Measurements from ENCODE around the gene CDR2L. TPM values are rescaled to one million over a fixed set of nuclear protein-coding genes. Genes with fewer than 3 reads are reported as not detected.
"Not testable (repeated sequence)": the region's sequence is repeated elsewhere in the genome, so short reads cannot be mapped to it uniquely, and the experiment has no call there.

Gene CDR2L
- total RNA-seq, 4 donors from 2014 or later: 1.3 to 3.6 (median 2.6) TPM

DNA sequence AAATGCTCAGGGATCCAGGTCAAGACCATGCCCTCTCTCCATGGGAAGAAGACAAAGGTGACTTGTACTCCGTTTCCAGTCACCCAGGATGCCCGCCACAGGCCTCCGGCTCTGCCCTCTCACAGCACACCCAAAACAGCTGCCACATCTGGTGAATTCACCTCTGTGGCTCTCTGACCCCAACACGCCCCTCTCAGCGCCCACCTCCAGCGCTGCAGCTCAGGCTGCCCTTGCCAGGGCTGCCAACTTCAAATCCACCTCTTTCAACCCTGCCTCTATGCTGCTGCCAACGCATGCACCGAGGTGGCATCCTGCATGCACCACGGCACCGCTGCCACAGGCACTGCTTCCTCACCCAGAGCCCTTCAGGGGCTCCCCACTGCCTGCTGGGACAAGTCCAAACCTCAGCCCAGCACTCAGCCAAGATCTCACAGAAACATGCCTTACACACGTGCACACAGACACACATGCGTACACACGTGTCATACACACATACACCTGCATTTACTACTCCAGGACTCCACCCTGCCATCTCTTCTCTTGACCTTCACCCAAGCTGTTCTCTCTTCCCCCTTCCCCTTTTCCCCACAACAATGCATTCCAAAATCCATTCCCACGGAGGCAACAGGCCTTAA lies 22.3 kb upstream of the CDR2L start:
- TF ChIP-seq, protein P1, sequence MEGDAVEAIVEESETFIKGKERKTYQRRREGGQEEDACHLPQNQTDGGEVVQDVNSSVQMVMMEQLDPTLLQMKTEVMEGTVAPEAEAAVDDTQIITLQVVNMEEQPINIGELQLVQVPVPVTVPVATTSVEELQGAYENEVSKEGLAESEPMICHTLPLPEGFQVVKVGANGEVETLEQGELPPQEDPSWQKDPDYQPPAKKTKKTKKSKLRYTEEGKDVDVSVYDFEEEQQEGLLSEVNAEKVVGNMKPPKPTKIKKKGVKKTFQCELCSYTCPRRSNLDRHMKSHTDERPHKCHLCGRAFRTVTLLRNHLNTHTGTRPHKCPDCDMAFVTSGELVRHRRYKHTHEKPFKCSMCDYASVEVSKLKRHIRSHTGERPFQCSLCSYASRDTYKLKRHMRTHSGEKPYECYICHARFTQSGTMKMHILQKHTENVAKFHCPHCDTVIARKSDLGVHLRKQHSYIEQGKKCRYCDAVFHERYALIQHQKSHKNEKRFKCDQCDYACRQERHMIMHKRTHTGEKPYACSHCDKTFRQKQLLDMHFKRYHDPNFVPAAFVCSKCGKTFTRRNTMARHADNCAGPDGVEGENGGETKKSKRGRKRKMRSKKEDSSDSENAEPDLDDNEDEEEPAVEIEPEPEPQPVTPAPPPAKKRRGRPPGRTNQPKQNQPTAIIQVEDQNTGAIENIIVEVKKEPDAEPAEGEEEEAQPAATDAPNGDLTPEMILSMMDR (IDR thresholded peaks at IDR 0.05 in 4 of 5, conservative IDR thresholded peaks at IDR 0.05 in 1 of 5): no peak
- no peak for TF ChIP-seq POLR2A (IDR thresholded peaks at IDR 0.05)
- DNase-seq (no peak), ATAC-seq (no peak)
- in situ Hi-C loops (cut with MboI; ENCODE audit: low sequenced_read_pairs in 4 of 4): loop anchor here in 1 of 4 donors (25.0 kb wide), 1 partner anchor 222 kb away; the partner anchor contains the start of gene SUMO2
- no peaks in the 10 kb centered on the region for H3K27me3 ChIP-seq
- no peak overlapping the region for H3K4me3 ChIP-seq
- no peaks in the 10 kb centered on the region for H3K9me3 ChIP-seq
- intact Hi-C loops (cut with DNase I; ENCODE audit: low total_unique reads): no loop called here
- H3K36me3 ChIP-seq: no peaks in the 10 kb centered on the region
- H3K27ac ChIP-seq: no peak overlapping the region
- no peaks in the 10 kb centered on the region for H3K4me1 ChIP-seq

DNA sequence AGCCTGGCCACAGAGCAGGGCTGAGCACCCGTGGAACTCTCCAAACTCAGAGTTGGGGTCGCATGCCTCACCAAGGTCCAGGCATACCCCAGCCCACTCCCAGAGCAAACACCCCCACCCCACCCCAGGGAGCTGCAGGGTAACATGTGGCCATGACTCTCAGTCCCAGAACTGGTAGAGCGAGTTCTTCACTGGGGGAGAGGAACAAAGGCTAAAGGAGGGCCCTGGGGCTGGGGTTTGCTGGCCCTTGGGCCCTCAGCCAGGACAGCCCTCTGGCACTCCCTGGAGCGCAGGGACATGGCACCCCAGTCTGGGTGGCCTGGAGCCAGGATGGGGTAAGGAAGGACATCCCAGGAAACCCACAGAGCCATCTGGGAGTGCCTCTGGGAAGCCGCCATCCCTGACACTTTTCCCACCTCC lies 19.1 kb upstream of the CDR2L start:
- ATAC-seq (no peak), DNase-seq (no peak)
- intact Hi-C loops (cut with DNase I; ENCODE audit: low total_unique reads) (no loop called here), in situ Hi-C loops (cut with MboI; ENCODE audit: low sequenced_read_pairs in 4 of 4) (loop anchor here in 1 of 4 donors (25.0 kb wide), 1 partner anchor 219 kb away; the partner anchor contains the start of gene SUMO2)
- no peaks in the 10 kb centered on the region for H3K9me3 ChIP-seq
- H3K27ac ChIP-seq: no peak overlapping the region
- H3K4me3 ChIP-seq: no peak overlapping the region
- H3K27me3 ChIP-seq: peaks cover 9 to 22% (median 20%) of the 10 kb centered on the region in 3 donors
- H3K36me3 ChIP-seq: no peaks in the 10 kb centered on the region
- H3K4me1 ChIP-seq: peaks cover 0 to 7% of the 10 kb centered on the region in 2 donors
- no peak for TF ChIP-seq POLR2A (IDR thresholded peaks at IDR 0.05)
- TF ChIP-seq, protein P1 (IDR thresholded peaks at IDR 0.05 in 4 of 5, conservative IDR thresholded peaks at IDR 0.05 in 1 of 5): no peak

DNA sequence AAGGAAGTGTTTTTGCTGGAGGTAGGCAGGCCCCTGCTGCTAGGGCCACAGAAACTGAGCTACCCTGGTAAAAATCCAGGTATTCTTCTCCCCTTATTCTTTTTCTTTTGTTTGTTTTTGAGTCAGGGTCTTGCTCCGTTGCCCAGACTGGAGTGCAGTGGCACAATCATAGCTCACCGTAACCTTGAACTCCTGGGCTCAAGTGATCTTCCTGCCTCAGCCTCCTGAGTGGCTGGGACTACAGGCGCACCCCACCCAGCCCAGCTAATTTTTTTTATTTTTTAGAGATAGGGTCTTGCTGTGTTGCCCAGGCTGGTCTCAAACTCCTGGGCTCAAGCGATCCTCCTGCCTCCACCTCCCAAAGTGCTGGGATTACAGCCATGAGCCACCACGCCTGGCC lies 17.9 kb upstream of the CDR2L start:
- ATAC-seq; H3K36me3 ChIP-seq; DNase-seq; H3K4me3 ChIP-seq; H3K9me3 ChIP-seq; H3K27ac ChIP-seq; H3K4me1 ChIP-seq; intact Hi-C loops (cut with DNase I; ENCODE audit: low total_unique reads): not testable (repeated sequence)
- peaks cover 11 to 26% (median 20%) of the 10 kb centered on the region in 3 donors for H3K27me3 ChIP-seq
- in situ Hi-C loops (cut with MboI; ENCODE audit: low sequenced_read_pairs in 4 of 4): loop anchor here in 1 of 4 donors (25.0 kb wide), 1 partner anchor 218 kb away; the partner anchor contains the start of gene SUMO2

DNA sequence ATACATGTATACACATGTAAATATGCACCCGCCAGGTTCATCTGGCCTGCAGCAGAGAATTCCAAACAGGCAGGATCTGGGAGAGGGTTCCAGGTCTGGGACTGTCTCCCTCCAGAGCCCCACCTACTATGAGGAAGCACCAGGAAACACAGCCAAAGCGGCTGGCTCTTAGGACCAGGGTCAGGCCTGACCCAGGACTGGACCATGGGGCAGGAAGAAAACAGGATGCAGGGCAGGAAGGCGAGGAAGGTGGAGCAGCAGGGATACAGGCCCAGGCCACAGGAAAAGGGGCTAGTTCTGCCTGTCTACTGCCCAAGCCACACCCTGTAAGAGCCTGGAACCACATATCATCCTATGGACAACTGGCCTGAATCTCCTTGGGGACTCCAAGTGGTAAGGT lies 17.0 kb upstream of the CDR2L start:
- no peak for ATAC-seq
- intact Hi-C loops (cut with DNase I; ENCODE audit: low total_unique reads): no loop called here
- H3K27ac ChIP-seq: peak overlapping the region in 2 of 4 donors; percentile 58
- TF ChIP-seq, protein P1 (IDR thresholded peaks at IDR 0.05 in 4 of 5, conservative IDR thresholded peaks at IDR 0.05 in 1 of 5): no peak
- TF ChIP-seq POLR2A (IDR thresholded peaks at IDR 0.05): no peak
- no peak for DNase-seq
- peaks cover 0 to 7% of the 10 kb centered on the region in 2 donors for H3K4me1 ChIP-seq
- in situ Hi-C loops (cut with MboI; ENCODE audit: low sequenced_read_pairs in 4 of 4): loop anchor here in 1 of 4 donors (25.0 kb wide), 1 partner anchor 217 kb away; the partner anchor contains the start of gene SUMO2
- H3K27me3 ChIP-seq: peaks cover 11 to 28% (median 20%) of the 10 kb centered on the region in 3 donors
- no peaks in the 10 kb centered on the region for H3K36me3 ChIP-seq
- no peaks in the 10 kb centered on the region for H3K9me3 ChIP-seq
- peak overlapping the region in 2 of 4 donors; percentile 60 to 61 for H3K4me3 ChIP-seq

DNA sequence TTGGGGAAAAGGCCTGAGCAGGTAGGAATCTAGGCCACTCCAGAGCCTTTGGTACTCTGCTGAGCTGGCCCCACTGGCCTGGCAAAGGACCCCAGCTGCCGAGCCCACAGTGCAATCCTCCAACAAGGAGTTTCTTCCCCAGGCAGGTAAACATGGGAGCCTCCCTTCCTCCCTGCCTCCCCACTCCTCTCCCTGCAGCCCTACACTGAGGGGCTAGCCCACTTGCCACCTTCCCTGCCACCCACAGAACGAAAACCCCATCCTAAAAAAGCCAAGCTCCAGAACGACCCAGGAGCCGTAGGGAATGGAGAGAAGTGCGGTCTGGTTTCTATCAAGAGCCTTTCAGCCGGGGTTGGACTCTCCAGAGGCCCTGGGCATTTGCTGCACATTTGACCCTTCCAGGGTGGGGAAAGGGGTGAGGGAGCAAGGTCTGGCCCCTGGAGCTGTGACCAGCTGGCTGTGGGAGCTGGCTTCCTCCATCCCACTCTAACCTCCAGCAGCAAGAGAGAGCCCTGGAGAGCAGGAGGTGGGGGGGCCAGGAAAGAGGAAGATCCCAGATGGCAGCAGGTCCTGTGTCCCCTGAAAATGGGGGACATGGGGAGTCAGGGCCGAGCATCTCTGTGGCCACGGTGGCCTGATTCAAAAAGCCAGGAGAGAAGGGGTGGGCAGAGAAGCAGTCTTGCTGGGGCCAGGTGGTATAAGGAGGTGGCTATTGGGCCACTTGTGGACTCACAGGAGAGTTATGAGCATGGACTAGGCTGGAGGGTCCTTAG lies 16.2 kb upstream of the CDR2L start:
- intact Hi-C loops (cut with DNase I; ENCODE audit: low total_unique reads): no loop called here
- Histone ChIP-seq H3K36me3 (no peaks in the 10 kb centered on the region), H3K27me3 (peaks cover 11 to 28% (median 20%) of the 10 kb centered on the region in 3 donors), H3K9me3 (no peaks in the 10 kb centered on the region), H3K4me3 (peak overlapping the region; percentile 54 to 63 (median 60)), H3K4me1 (peaks cover 0 to 7% of the 10 kb centered on the region in 2 donors), H3K27ac (peak overlapping the region in 3 of 4 donors; percentile 58 to 62 (median 58))
- no peak for TF ChIP-seq POLR2A (IDR thresholded peaks at IDR 0.05)
- TF ChIP-seq, protein P1 (IDR thresholded peaks at IDR 0.05 in 4 of 5, conservative IDR thresholded peaks at IDR 0.05 in 1 of 5): no peak
- DNase-seq (no peak), ATAC-seq (no peak)
- in situ Hi-C loops (cut with MboI; ENCODE audit: low sequenced_read_pairs in 4 of 4): loop anchor here in 1 of 4 donors (25.0 kb wide), 1 partner anchor 216 kb away; the partner anchor contains the start of gene SUMO2

All from gastrocnemius medialis (tissue), 4 donors.